Fibroblast of mammary gland (primary cell): ENCODE measurements around the gene LUZP2.

Experiments
- DNase-seq: peaks from one replicate; pipeline ENCODE4 v3.0.0-alpha.2; 2010; ENCODE audit warnings: low read depth
- H3K4me3 ChIP-seq: 2 replicates; pipeline ENCODE4 v1.5.1; 2011; ENCODE audit warnings: low read depth, mild to moderate bottlenecking, low read length, moderate library complexity; ENCODE audit not compliant: control insufficient read depth
- CTCF ChIP-seq: conservative IDR thresholded peaks from 2 replicates; pipeline ENCODE4 v1.5.1; 2011; ENCODE audit warnings: low read depth, low read length, inconsistent platforms; ENCODE audit not compliant: control insufficient read depth, insufficient read depth

The LUZP2 gene

GRCh38 chr11:24619900-24620299 lies 123.0 kb downstream of the LUZP2 start:
- DNase-seq = no peak
- H3K4me3 ChIP-seq = no peak overlapping the region
- no peak for TF ChIP-seq CTCF

- no peak for DNase-seq
- H3K4me3 ChIP-seq = no peak overlapping the region
- no peak for TF ChIP-seq CTCF
These were observed 125.4 kb downstream of the LUZP2 start for GRCh38 chr11:24622262-24622661.

- no peak for DNase-seq
- TF ChIP-seq CTCF = no peak
- H3K4me3 ChIP-seq = no peak overlapping the region
These were observed 126.3 kb downstream of the LUZP2 start for GRCh38 chr11:24623121-24623520.

GRCh38 chr11:24624432-24624831 lies 127.6 kb downstream of the LUZP2 start:
- DNase-seq = no peak
- no peak for TF ChIP-seq CTCF
- H3K4me3 ChIP-seq = no peak overlapping the region

- DNase-seq = no peak
- no peak overlapping the region for H3K4me3 ChIP-seq
- no peak for TF ChIP-seq CTCF
These were observed 129.1 kb downstream of the LUZP2 start for GRCh38 chr11:24625975-24626374.

GRCh38 chr11:24628224-24628776 lies 131.4 kb downstream of the LUZP2 start:
- TF ChIP-seq CTCF = no peak
- DNase-seq = no peak
- no peak overlapping the region for H3K4me3 ChIP-seq

- no peak for TF ChIP-seq CTCF
- H3K4me3 ChIP-seq = no peak overlapping the region
- no peak for DNase-seq
These were observed 137.8 kb downstream of the LUZP2 start for GRCh38 chr11:24634606-24635160.
